ENCODE results near the gene ASTN2. TPM values are rescaled to one million over a fixed set of nuclear protein-coding genes. Genes with fewer than 3 reads are reported as not detected.

Gene ASTN2
- polyA plus RNA-seq, 2 of the 4 experiments (the other 2 are of a cell fraction), result 5.8 to 11.6 TPM

GRCh38 chr9:117030254-117030768 lies 384.5 kb downstream of the ASTN2 start (continued):
- no peak for TF ChIP-seq CHD2 (IDR thresholded peaks at IDR 0.05; ENCODE audit: low read length, partially characterized antibody)
- no peak for TF ChIP-seq HEYL (CRISPR knock-in tag; IDR thresholded peaks at IDR 0.05)
- TF ChIP-seq TFCP2L1 (CRISPR knock-in tag; IDR thresholded peaks at IDR 0.05), result no peak
- no peak for TF ChIP-seq RNF2 (IDR thresholded peaks at IDR 0.05; ENCODE audit: borderline replicate concordance, low read depth)

GRCh38 chr9:117029341-117029740 lies 385.5 kb downstream of the ASTN2 start:
- 7% methylated on average over 3 of the region's 3 CpGs for WGBS (ENCODE audit: missing lambda C conversion rate)
- CTCF ChIA-PET, result interaction anchor here (1.2 kb wide), 1 partner anchor 12 kb away, joined by 3 read pairs; no protein-coding TSS in a partner anchor
- peak; percentile 34 for TF ChIP-seq MAFK (IDR thresholded peaks at IDR 0.05; ENCODE audit: partially characterized antibody)
- TF ChIP-seq HOXB5 (CRISPR knock-in tag; IDR thresholded peaks at IDR 0.05), result no peak
- no peak for TF ChIP-seq JUNB (IDR thresholded peaks at IDR 0.05)
- TF ChIP-seq FOXS1 (CRISPR knock-in tag; IDR thresholded peaks at IDR 0.05), result no peak
- DNase-seq (ENCODE audit: low read depth in 1 of 2, low spot score in 1 of 2), result no peak
- Histone ChIP-seq H3K4me2 (no peak overlapping the region), H3K4me3 (no peak overlapping the region), H3K27ac (no peak overlapping the region), H3K4me1 (no peaks in the 10 kb centered on the region), H3K9me3 (no peaks in the 10 kb centered on the region)
- ATAC-seq, result no peak
- POLR2A ChIA-PET, result no interaction called here
- no peak for FAIRE-seq

GRCh38 chr9:117028103-117028858 lies 386.6 kb downstream of the ASTN2 start:
- no peak overlapping the region for H3K27ac ChIP-seq
- FAIRE-seq (no peak), ATAC-seq (no peak), DNase-seq (ENCODE audit: low read depth in 1 of 2, low spot score in 1 of 2) (no peak)
- H3K4me3 ChIP-seq, result no peak overlapping the region
- CTCF ChIA-PET, result interaction anchor here (0.7 to 1.2 kb wide), 2 partner anchors 13 to 1561 kb away, joined by 3 read pairs; no protein-coding TSS in a partner anchor
- H3K4me1 ChIP-seq, result no peaks in the 10 kb centered on the region
- H3K4me2 ChIP-seq, result no peak overlapping the region
- TF ChIP-seq RARB (CRISPR knock-in tag; IDR thresholded peaks at IDR 0.05) (no peak), HOXA7 (CRISPR knock-in tag; IDR thresholded peaks at IDR 0.05) (no peak), CBX2 (IDR thresholded peaks at IDR 0.05; ENCODE audit: borderline replicate concordance, low read depth) (no peak), USF2 (IDR thresholded peaks at IDR 0.05) (no peak), RAD21 (conservative IDR thresholded peaks at IDR 0.05 in 1 of 2, IDR thresholded peaks at IDR 0.05 in 1 of 2) (no peak), GATA3 (IDR thresholded peaks at IDR 0.05; ENCODE audit: borderline replicate concordance) (no peak), EHF (CRISPR knock-in tag; IDR thresholded peaks at IDR 0.05) (no peak), PBX3 (IDR thresholded peaks at IDR 0.05) (no peak), ATOH8 (CRISPR knock-in tag; IDR thresholded peaks at IDR 0.05; ENCODE audit: low read depth) (no peak), RNF2 (IDR thresholded peaks at IDR 0.05; ENCODE audit: borderline replicate concordance, low read depth) (no peak), JUNB (IDR thresholded peaks at IDR 0.05) (no peak), NR3C1 (IDR thresholded peaks at IDR 0.05) (no peak), HEYL (CRISPR knock-in tag; IDR thresholded peaks at IDR 0.05) (no peak), HOXB5 (CRISPR knock-in tag; IDR thresholded peaks at IDR 0.05) (no peak), BHLHE40 (IDR thresholded peaks at IDR 0.05; ENCODE audit: low read depth, low read length) (no peak), CHD2 (IDR thresholded peaks at IDR 0.05; ENCODE audit: low read length, partially characterized antibody) (no peak), KDM1A (IDR thresholded peaks at IDR 0.05; ENCODE audit: low read depth) (no peak)
- no peaks in the 10 kb centered on the region for H3K9me3 ChIP-seq
- POLR2A ChIA-PET, result no interaction called here
- WGBS (ENCODE audit: missing lambda C conversion rate), result 0% methylated on average over 2 of the region's 2 CpGs
